HG03354 (cell line): Measurements from ENCODE around the gene CENPN.

ENCODE experiments used
- ATAC-seq: cut with Tn5 transposase; IDR thresholded peaks from one replicate; pipeline ENCODE4 v1.9.1; 2021; ENCODE audit warnings: mild to moderate bottlenecking; ENCODE audit not compliant: unreplicated experiment, poor library complexity, severe bottlenecking

CENPN gene

GRCh38 chr16:81073560-81074330, 66.7 kb downstream of the CENPN start:
- ATAC-seq: no peak

DNA sequence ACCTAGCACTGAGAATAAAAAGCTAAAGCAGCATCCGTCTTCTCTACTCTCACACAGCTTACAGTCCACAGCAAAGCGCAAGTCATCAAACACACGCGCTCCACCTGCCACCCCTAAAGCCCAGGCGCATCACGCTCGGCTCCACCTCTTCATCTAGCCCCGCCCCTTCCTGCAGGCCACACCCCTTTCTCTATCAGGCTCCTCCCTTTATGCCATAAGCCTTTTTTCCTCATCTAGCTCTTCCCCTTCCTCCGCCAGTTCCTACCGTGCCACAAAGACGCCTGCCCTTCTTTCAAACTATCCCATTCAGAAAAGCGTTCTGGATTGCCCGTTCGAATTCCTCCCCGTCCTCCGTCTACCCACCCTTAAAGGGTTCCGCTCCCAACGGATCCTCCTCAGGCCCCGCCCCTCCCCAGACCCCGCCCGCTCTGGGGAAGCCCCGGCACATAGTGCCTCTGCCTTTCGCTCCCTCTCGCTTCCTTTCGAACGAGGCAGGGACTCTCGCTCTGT, 69.6 kb downstream of the CENPN start:
- ATAC-seq: peak; percentile 84

DNA sequence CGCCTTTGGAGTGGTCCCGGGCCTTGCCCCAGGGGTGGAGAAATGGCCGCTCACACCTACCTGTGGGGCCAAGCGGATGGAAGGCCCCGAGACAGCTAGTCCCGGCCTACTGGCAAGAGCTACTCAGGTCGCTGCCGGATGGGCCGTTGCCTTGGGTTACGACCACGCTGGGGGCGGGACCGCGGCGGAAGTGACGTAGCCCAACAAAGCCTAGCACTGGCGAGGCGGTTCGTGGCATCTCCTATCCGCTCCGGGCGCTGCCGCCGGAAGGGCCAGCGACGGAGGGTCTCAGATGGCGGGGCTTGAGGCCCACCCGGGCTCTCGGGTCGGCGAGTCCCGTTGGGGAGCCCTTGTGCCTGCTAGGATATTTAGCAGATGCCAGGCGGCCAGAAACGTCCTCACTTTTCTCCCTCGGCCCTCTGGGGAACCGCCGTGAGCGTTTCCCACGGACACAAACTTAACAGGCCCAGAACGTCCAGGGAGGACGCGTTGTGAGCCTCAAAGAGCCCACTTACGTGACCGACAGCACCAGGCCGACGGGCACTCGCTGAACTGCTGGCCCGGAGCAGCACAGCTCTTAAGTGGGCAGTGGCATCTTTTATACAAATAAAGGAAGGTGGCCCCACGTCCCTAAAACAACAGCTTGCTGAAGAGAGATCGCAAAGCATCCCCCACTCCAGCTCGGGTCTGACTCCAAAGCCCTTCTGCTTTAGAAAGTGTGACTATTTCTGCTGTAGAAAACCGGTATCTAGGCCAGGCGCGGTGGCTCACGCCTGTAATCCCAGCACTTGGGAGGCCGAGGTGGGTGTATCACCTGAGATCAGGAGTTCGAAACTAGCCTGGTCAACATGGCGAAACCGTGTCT, 70.3 kb downstream of the CENPN start, which contains the start of gene C16orf46:
C16orf46 (minus strand) TSS at position 163 of the 865 bp plus-strand sequence. CDS start 13,283 bp downstream, outside the sequence.
- peak; percentile 96 for ATAC-seq

GRCh38 chr16:81080233-81080632, 73.2 kb downstream of the CENPN start:
- no peak for ATAC-seq

DNA sequence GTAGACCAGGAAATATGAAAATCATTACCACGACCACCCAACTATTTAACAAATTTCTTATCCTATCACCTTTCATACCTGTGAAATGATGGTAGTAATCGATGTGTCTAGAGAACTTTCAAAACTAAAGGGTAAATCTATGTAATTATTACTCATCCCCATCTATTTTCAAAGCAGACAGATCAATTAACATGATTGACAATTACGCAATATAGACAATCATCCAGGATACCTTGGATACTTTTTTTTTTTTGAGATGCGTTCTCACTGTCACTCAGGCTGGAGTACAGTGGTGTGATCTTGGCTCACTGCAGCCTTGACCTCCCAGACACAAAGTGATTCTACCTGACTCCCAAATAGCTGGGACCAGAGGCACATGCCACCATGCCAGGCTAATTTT, 74.0 kb downstream of the CENPN start:
- no peak for ATAC-seq
